Mesothelial cell of epicardium (in vitro differentiated cells): ENCODE results near the gene IRF8. TPM values are rescaled to one million over a fixed set of nuclear protein-coding genes. Genes with fewer than 3 reads are reported as not detected.
"Not testable (repeated sequence)": the region's sequence is repeated elsewhere in the genome, so short reads cannot be mapped to it uniquely, and the experiment has no call there.

Experiments used
- DNase-seq, 2 experiments: peaks; one replicate each; pipeline ENCODE4 v3.0.0; 2021; ENCODE audit warnings: low spot score in 2 of 2; ENCODE audit not compliant: unreplicated experiment in 2 of 2
- H3K27ac Mint-ChIP-seq: 2 replicates; pipeline ENCODE4 v1.8.0; 2021; ENCODE audit warnings: mixed read lengths
- H3K27me3 Mint-ChIP-seq: 2 replicates; pipeline ENCODE4 v1.8.0; 2021; ENCODE audit warnings: low read depth, mixed read lengths
- H3K36me3 Mint-ChIP-seq: 2 replicates; pipeline ENCODE4 v1.8.0; 2021; ENCODE audit warnings: mixed read lengths
- H3K4me1 Mint-ChIP-seq: 2 replicates; pipeline ENCODE4 v1.8.0; 2021; ENCODE audit warnings: mixed read lengths
- H3K4me3 Mint-ChIP-seq: 2 replicates; pipeline ENCODE4 v1.8.0; 2021; ENCODE audit warnings: mild to moderate bottlenecking, moderate library complexity, mixed read lengths
- H3K9me3 Mint-ChIP-seq: 2 replicates; pipeline ENCODE4 v1.8.0; 2021; ENCODE audit warnings: mixed read lengths
- CTCF ChIP-seq: fragments of 200-600 bp; sonication (generic); IDR thresholded peaks from one replicate; pipeline ENCODE4 v1.5.0; 2021; ENCODE audit warnings: antibody characterized with exemption; ENCODE audit not compliant: unreplicated experiment
- total RNA-seq: library from RNA; stranded (reverse); gene quantifications from 3 replicates; pipeline ENCODE4 v1.2.1, GENCODE V29; 2021

IRF8 gene
- total RNA-seq, 1 donor from 2014 or later, result 5.8 TPM

GRCh38 chr16:85869785-85870558 lies 29.0 kb upstream of the IRF8 start:
- Mint-ChIP-seq H3K27me3 (peaks cover 15% of the 10 kb centered on the region), H3K9me3 (peaks cover 14% of the 10 kb centered on the region), H3K4me1 (peaks cover 9% of the 10 kb centered on the region), H3K4me3 (no peak overlapping the region), H3K36me3 (no peaks in the 10 kb centered on the region), H3K27ac (peak overlapping the region; percentile 17)
- no peak for TF ChIP-seq CTCF
- DNase-seq, result peak in 1 of 2 experiments; percentile 37

- H3K27me3 Mint-ChIP-seq, result peaks cover 25% of the 10 kb centered on the region
Observed at GRCh38 chr16:85871756-85872155, 27.2 kb upstream of the IRF8 start.

GRCh38 chr16:85872734-85873133 lies 26.2 kb upstream of the IRF8 start:
- Mint-ChIP-seq H3K27ac (no peak overlapping the region), H3K27me3 (peaks cover 25% of the 10 kb centered on the region), H3K9me3 (peaks cover 15% of the 10 kb centered on the region), H3K36me3 (peaks cover 2% of the 10 kb centered on the region), H3K4me3 (no peak overlapping the region), H3K4me1 (peaks cover 9% of the 10 kb centered on the region)
- no peak for TF ChIP-seq CTCF
- DNase-seq, result no peak

More at GRCh38 chr16:85871756-85872155, 27.2 kb upstream of the IRF8 start:
- TF ChIP-seq CTCF, result no peak
- no peak for DNase-seq
- peaks cover 16% of the 10 kb centered on the region for H3K9me3 Mint-ChIP-seq
- H3K36me3 Mint-ChIP-seq, result peaks cover 2% of the 10 kb centered on the region
- no peak overlapping the region for H3K4me3 Mint-ChIP-seq
- H3K27ac Mint-ChIP-seq, result peak overlapping the region; percentile 17
- peaks cover 9% of the 10 kb centered on the region for H3K4me1 Mint-ChIP-seq

- Mint-ChIP-seq H3K4me3 (no peak overlapping the region), H3K4me1 (peaks cover 9% of the 10 kb centered on the region), H3K36me3 (peaks cover 2% of the 10 kb centered on the region), H3K9me3 (peaks cover 11% of the 10 kb centered on the region), H3K27me3 (peaks cover 25% of the 10 kb centered on the region), H3K27ac (no peak overlapping the region)
- DNase-seq, result no peak
- no peak for TF ChIP-seq CTCF
Observed at GRCh38 chr16:85873153-85873552, 25.8 kb upstream of the IRF8 start.

GRCh38 chr16:85874031-85874430 lies 24.9 kb upstream of the IRF8 start:
- H3K9me3 Mint-ChIP-seq, H3K36me3 Mint-ChIP-seq, H3K4me1 Mint-ChIP-seq, H3K27ac Mint-ChIP-seq, H3K4me3 Mint-ChIP-seq, DNase-seq: not testable (repeated sequence)
- H3K27me3 Mint-ChIP-seq, result peaks cover 25% of the 10 kb centered on the region

GRCh38 chr16:85878407-85878806 lies 20.6 kb upstream of the IRF8 start:
- Mint-ChIP-seq H3K4me1 (peaks cover 10% of the 10 kb centered on the region), H3K9me3 (peaks cover 6% of the 10 kb centered on the region), H3K4me3 (no peak overlapping the region), H3K36me3 (peaks cover 2% of the 10 kb centered on the region), H3K27me3 (peaks cover 26% of the 10 kb centered on the region), H3K27ac (no peak overlapping the region)
- TF ChIP-seq CTCF, result no peak
- DNase-seq, result no peak
